Activated CD4-positive, alpha-beta memory T cell treated with anti-CD3 and anti-CD28 coated beads for 36 hours (primary cell): Measurements from ENCODE around the gene EHD1. TPM values are rescaled to one million over a fixed set of nuclear protein-coding genes. Genes with fewer than 3 reads are reported as not detected.

ENCODE experiments used
- CTCF ChIA-PET: fragments of 350-600 bp; sonication (Branson Sonifier 250); formaldehyde crosslinking; loops from one replicate; lab custom pipeline; 2021; ENCODE audit warnings: antibody characterized with exemption, inconsistent platforms; lab: Charles Lee
- POLR2A ChIA-PET: fragments of 350-600 bp; sonication (Branson Sonifier 250); formaldehyde crosslinking; loops from one replicate; lab custom pipeline; 2021; ENCODE audit warnings: antibody characterized with exemption; lab: Charles Lee
- DNase-seq: peaks from one replicate; pipeline ENCODE4 v3.0.0-alpha.2; 2020
- H3K27ac Mint-ChIP-seq: one replicate; pipeline ENCODE4 v1.8.0; 2021; ENCODE audit warnings: mixed read lengths
- H3K27me3 Mint-ChIP-seq: one replicate; pipeline ENCODE4 v1.8.0; 2021; ENCODE audit warnings: mixed read lengths
- H3K36me3 Mint-ChIP-seq: one replicate; pipeline ENCODE4 v1.8.0; 2021; ENCODE audit warnings: mixed read lengths
- H3K4me1 Mint-ChIP-seq: one replicate; pipeline ENCODE4 v1.8.0; 2021; ENCODE audit warnings: low read depth, mixed read lengths
- H3K4me3 Mint-ChIP-seq: one replicate; pipeline ENCODE4 v1.8.0; 2021; ENCODE audit warnings: mild to moderate bottlenecking, mixed read lengths
- H3K9me3 Mint-ChIP-seq: one replicate; pipeline ENCODE4 v1.8.0; 2021; ENCODE audit warnings: mixed read lengths
- intact Hi-C: fragments of 100-400 bp; cut with micrococcal nuclease; formaldehyde crosslinking; loops from one replicate; pipeline ENCODE4 v1.15.1; 2023
- total RNA-seq, 2 experiments: library from RNA; stranded (reverse); gene quantifications; one replicate each; pipeline ENCODE4 v1.2.3, GENCODE V29; 2021

Gene EHD1
- total RNA-seq, 2 experiments from 2014 or later, result 103 to 113 TPM

- Mint-ChIP-seq H3K4me1 (peaks cover 20% of the 10 kb centered on the region), H3K27me3 (no peaks in the 10 kb centered on the region), H3K9me3 (no peaks in the 10 kb centered on the region), H3K27ac (peak overlapping the region; percentile 74), H3K36me3 (peaks cover 9% of the 10 kb centered on the region), H3K4me3 (peak overlapping the region; percentile 97)
- ChIA-PET POLR2A (interaction anchor here (1.4 to 1.9 kb wide), 2 partner anchors 33 to 204 kb away, joined by 4 to 8 read pairs; partner anchors contain the start of genes ARL2 and SF1), CTCF (interaction anchor here (0.7 to 1.3 kb wide), 7 partner anchors 25 to 300 kb away, joined by 3 to 4 read pairs (median 4); partner anchors contain the start of gene CDC42BPG)
- intact Hi-C loops, result loop anchor here (1.0 to 2.0 kb wide), 2 partner anchors 32 to 68 kb away; partner anchors contain the start of gene SF1
- no peak for DNase-seq
These were observed 67.5 kb downstream of the EHD1 start for GRCh38 chr11:64810891-64811272.

- Mint-ChIP-seq H3K9me3 (no peaks in the 10 kb centered on the region), H3K4me1 (peaks cover 20% of the 10 kb centered on the region), H3K27me3 (no peaks in the 10 kb centered on the region), H3K4me3 (peak within 1 kb of the TSS; percentile 97), H3K36me3 (peaks cover 12% of the 10 kb centered on the region), H3K27ac (peak within 1 kb of the TSS; percentile 74)
- DNase-seq, result peak; percentile 92
- ChIA-PET CTCF (interaction anchor here (0.7 to 1.6 kb wide), 6 partner anchors 8 to 505 kb away, joined by 3 to 4 read pairs (median 4); partner anchors contain the start of gene CDC42BPG), POLR2A (interaction anchor here (1.4 to 1.9 kb wide), 2 partner anchors 32 to 204 kb away, joined by 4 to 8 read pairs; partner anchors contain the start of genes ARL2 and SF1)
- intact Hi-C loops, result loop anchor here (1.0 to 2.0 kb wide), 2 partner anchors 32 to 67 kb away; partner anchors contain the start of gene SF1
These were observed 68.0 kb downstream of the EHD1 start, which contains the start of gene MEN1 for GRCh38 chr11:64810271-64810890. MEN1 (minus strand) TSS chr11:64810551; CDS start chr11:64810109, 442 bp downstream.

GRCh38 chr11:64809781-64810241, 68.6 kb downstream of the EHD1 start:
- no peaks in the 10 kb centered on the region for H3K27me3 Mint-ChIP-seq
- ChIA-PET POLR2A (interaction anchor here (1.9 kb wide), 1 partner anchor 32 kb away, joined by 8 read pairs; the partner anchor contains the start of gene SF1), CTCF (interaction anchor here (0.7 to 1.6 kb wide), 4 partner anchors 9 to 505 kb away, joined by 3 to 5 read pairs (median 4); partner anchors contain the start of gene CDC42BPG)
- peak overlapping the region; percentile 97 for H3K4me3 Mint-ChIP-seq
- peaks cover 12% of the 10 kb centered on the region for H3K36me3 Mint-ChIP-seq
- H3K9me3 Mint-ChIP-seq, result no peaks in the 10 kb centered on the region
- peak; percentile 35 for DNase-seq
- peak overlapping the region; percentile 74 for H3K27ac Mint-ChIP-seq
- H3K4me1 Mint-ChIP-seq, result peaks cover 20% of the 10 kb centered on the region
- intact Hi-C loops, result loop anchor here (1.0 to 2.0 kb wide), 2 partner anchors 31 to 67 kb away; partner anchors contain the start of gene SF1

GRCh38 chr11:64805481-64805880, 72.9 kb downstream of the EHD1 start:
- ChIA-PET POLR2A (no interaction called here), CTCF (no interaction called here)
- Mint-ChIP-seq H3K4me1 (peaks cover 32% of the 10 kb centered on the region), H3K9me3 (no peaks in the 10 kb centered on the region), H3K27ac (no peak overlapping the region), H3K27me3 (no peaks in the 10 kb centered on the region), H3K4me3 (no peak overlapping the region), H3K36me3 (peaks cover 18% of the 10 kb centered on the region)
- intact Hi-C loops, result no loop called here
- no peak for DNase-seq

GRCh38 chr11:64804346-64805210, 73.8 kb downstream of the EHD1 start:
- ChIA-PET CTCF (interaction anchor here (1.1 to 1.3 kb wide), 2 partner anchors 17 to 37 kb away, joined by 4 read pairs; no protein-coding TSS in a partner anchor), POLR2A (interaction anchor here (1.2 kb wide), 1 partner anchor 26 kb away, joined by 4 read pairs; no protein-coding TSS in a partner anchor)
- Mint-ChIP-seq H3K4me1 (peaks cover 27% of the 10 kb centered on the region), H3K36me3 (peaks cover 18% of the 10 kb centered on the region), H3K27ac (no peak overlapping the region), H3K4me3 (peak overlapping the region; percentile 81), H3K27me3 (no peaks in the 10 kb centered on the region), H3K9me3 (no peaks in the 10 kb centered on the region)
- peak; percentile 26 for DNase-seq
- intact Hi-C loops, result no loop called here

GRCh38 chr11:64803846-64804345, 74.5 kb downstream of the EHD1 start:
- Mint-ChIP-seq H3K4me3 (peak overlapping the region; percentile 81), H3K27ac (peak overlapping the region; percentile 89)
- intact Hi-C loops, result loop anchor here (2.0 kb wide), 1 partner anchor 25 kb away; the partner anchor contains the start of gene SF1

GRCh38 chr11:64803158-64803845, 75.1 kb downstream of the EHD1 start, which contains the start of gene MAP4K2:
MAP4K2 (minus strand) TSS chr11:64803214; CDS start chr11:64803149, 65 bp downstream.
- peaks cover 24% of the 10 kb centered on the region for H3K4me1 Mint-ChIP-seq
- ChIA-PET CTCF (interaction anchor here (1.1 to 1.7 kb wide), 5 partner anchors 16 to 59 kb away, joined by 3 to 5 read pairs (median 4); partner anchors contain the start of genes CDC42BPG, RASGRP2 and SF1), POLR2A (interaction anchor here (0.6 to 1.2 kb wide), 2 partner anchors 24 to 70 kb away, joined by 3 to 4 read pairs; no protein-coding TSS in a partner anchor)
- H3K9me3 Mint-ChIP-seq, result no peaks in the 10 kb centered on the region
- H3K27me3 Mint-ChIP-seq, result no peaks in the 10 kb centered on the region
- peak within 1 kb of the TSS; percentile 82 for H3K4me3 Mint-ChIP-seq
- H3K36me3 Mint-ChIP-seq, result peaks cover 21% of the 10 kb centered on the region
- intact Hi-C loops, result loop anchor here (2.0 kb wide), 1 partner anchor 25 kb away; the partner anchor contains the start of gene SF1
- H3K27ac Mint-ChIP-seq, result peak within 1 kb of the TSS; percentile 89
- DNase-seq, result peak; percentile 89

More at GRCh38 chr11:64803846-64804345, 74.5 kb downstream of the EHD1 start:
- peaks cover 22% of the 10 kb centered on the region for H3K4me1 Mint-ChIP-seq
- no peaks in the 10 kb centered on the region for H3K9me3 Mint-ChIP-seq
- DNase-seq, result no peak
- peaks cover 18% of the 10 kb centered on the region for H3K36me3 Mint-ChIP-seq
- POLR2A ChIA-PET, result interaction anchor here (1.2 kb wide), 1 partner anchor 25 kb away, joined by 4 read pairs; no protein-coding TSS in a partner anchor
- no peaks in the 10 kb centered on the region for H3K27me3 Mint-ChIP-seq
- CTCF ChIA-PET, result interaction anchor here (1.1 to 1.7 kb wide), 3 partner anchors 17 to 40 kb away, joined by 4 to 5 read pairs (median 4); partner anchors contain the start of gene CDC42BPG

GRCh38 chr11:64802370-64803157, 75.9 kb downstream of the EHD1 start:
- intact Hi-C loops, result loop anchor here (2.0 kb wide), 1 partner anchor 24 kb away; the partner anchor contains the start of gene SF1
- peak; percentile 67 for DNase-seq
- Mint-ChIP-seq H3K4me1 (peaks cover 21% of the 10 kb centered on the region), H3K27me3 (no peaks in the 10 kb centered on the region), H3K4me3 (peak overlapping the region; percentile 82), H3K9me3 (no peaks in the 10 kb centered on the region), H3K36me3 (peaks cover 21% of the 10 kb centered on the region), H3K27ac (peak overlapping the region; percentile 86)
- POLR2A ChIA-PET, result interaction anchor here (0.6 to 1.2 kb wide), 3 partner anchors 23 to 70 kb away, joined by 3 to 4 read pairs (median 4); no protein-coding TSS in a partner anchor
- CTCF ChIA-PET, result interaction anchor here (0.7 to 1.7 kb wide), 6 partner anchors 10 to 91 kb away, joined by 3 to 6 read pairs (median 4); partner anchors contain the start of genes CDC42BPG, RASGRP2 and SF1
